Measurements from ENCODE around the gene AGPAT1.

AGPAT1 gene

GRCh38 chr6:32154514-32155161, 21.2 kb downstream of the AGPAT1 start:
- Histone ChIP-seq H3K36me3 (ENCODE audit: control insufficient read depth in 2 of 2, insufficient read depth in 2 of 2, low read length in 2 of 2) (peaks cover 5 to 17% of the 10 kb centered on the region in 2 donors), H3K27ac (ENCODE audit: low read depth in 2 of 2, low read length in 2 of 2) (peak overlapping the region; percentile 77 to 92), H3K4me3 (ENCODE audit: low read length in 2 of 2) (peak overlapping the region; percentile 82 to 94), H3K9me3 (ENCODE audit: control insufficient read depth in 2 of 2, low read length in 2 of 2) (no peaks in the 10 kb centered on the region), H3K27me3 (ENCODE audit: control insufficient read depth in 2 of 2, insufficient read depth in 2 of 2, low read length in 2 of 2) (no peaks in the 10 kb centered on the region), H3K9ac (ENCODE audit: low read depth in 1 of 2, low read length in 2 of 2) (peak overlapping the region; percentile 65 to 86), H3K4me1 (ENCODE audit: control insufficient read depth in 2 of 2, insufficient read depth in 2 of 2, low read length in 2 of 2) (peaks cover 13 to 21% of the 10 kb centered on the region in 2 donors)

- Histone ChIP-seq H3K36me3 (ENCODE audit: control insufficient read depth in 2 of 2, insufficient read depth in 2 of 2, low read length in 2 of 2) (peaks cover 5 to 16% of the 10 kb centered on the region in 2 donors), H3K27ac (ENCODE audit: low read depth in 2 of 2, low read length in 2 of 2) (peak within 1 kb of the TSS; percentile 77 to 92), H3K9ac (ENCODE audit: low read depth in 1 of 2, low read length in 2 of 2) (peak within 1 kb of the TSS; percentile 65 to 86), H3K4me3 (ENCODE audit: low read length in 2 of 2) (peak within 1 kb of the TSS; percentile 82 to 94), H3K27me3 (ENCODE audit: control insufficient read depth in 2 of 2, insufficient read depth in 2 of 2, low read length in 2 of 2) (no peaks in the 10 kb centered on the region), H3K4me1 (ENCODE audit: control insufficient read depth in 2 of 2, insufficient read depth in 2 of 2, low read length in 2 of 2) (peaks cover 13 to 21% of the 10 kb centered on the region in 2 donors), H3K9me3 (ENCODE audit: control insufficient read depth in 2 of 2, low read length in 2 of 2) (no peaks in the 10 kb centered on the region)
These were observed 22.0 kb downstream of the AGPAT1 start, which contains the start of gene PPT2 for GRCh38 chr6:32153564-32154513. Gene PPT2 (plus strand): TSS chr6:32154141. CDS start chr6:32154595, 454 bp downstream.

- H3K4me3 ChIP-seq (ENCODE audit: low read length in 2 of 2): peak overlapping the region; percentile 82 to 94
These were observed 22.9 kb downstream of the AGPAT1 start for GRCh38 chr6:32152769-32153563.

GRCh38 chr6:32151863-32152768, 23.8 kb downstream of the AGPAT1 start, which contains the start of gene PRRT1:
Gene PRRT1 (minus strand): TSS chr6:32151939. CDS start chr6:32151827, 112 bp downstream.
- peaks cover 13 to 21% of the 10 kb centered on the region in 2 donors for H3K4me1 ChIP-seq (ENCODE audit: control insufficient read depth in 2 of 2, insufficient read depth in 2 of 2, low read length in 2 of 2)
- H3K4me3 ChIP-seq (ENCODE audit: low read length in 2 of 2): peak within 1 kb of the TSS; percentile 21 to 94
- peak within 1 kb of the TSS; percentile 17 to 65 for H3K9ac ChIP-seq (ENCODE audit: low read depth in 1 of 2, low read length in 2 of 2)

More at GRCh38 chr6:32152769-32153563, 22.9 kb downstream of the AGPAT1 start:
- peak overlapping the region; percentile 77 to 92 for H3K27ac ChIP-seq (ENCODE audit: low read depth in 2 of 2, low read length in 2 of 2)
- peaks cover 13 to 21% of the 10 kb centered on the region in 2 donors for H3K4me1 ChIP-seq (ENCODE audit: control insufficient read depth in 2 of 2, insufficient read depth in 2 of 2, low read length in 2 of 2)
- no peaks in the 10 kb centered on the region for H3K27me3 ChIP-seq (ENCODE audit: control insufficient read depth in 2 of 2, insufficient read depth in 2 of 2, low read length in 2 of 2)
- peak overlapping the region; percentile 52 to 65 for H3K9ac ChIP-seq (ENCODE audit: low read depth in 1 of 2, low read length in 2 of 2)
- peaks cover 5 to 9% of the 10 kb centered on the region in 2 donors for H3K36me3 ChIP-seq (ENCODE audit: control insufficient read depth in 2 of 2, insufficient read depth in 2 of 2, low read length in 2 of 2)
- H3K9me3 ChIP-seq (ENCODE audit: control insufficient read depth in 2 of 2, low read length in 2 of 2): no peaks in the 10 kb centered on the region

GRCh38 chr6:32151181-32151862, 24.6 kb downstream of the AGPAT1 start:
- H3K4me3 ChIP-seq (ENCODE audit: low read length in 2 of 2): peak overlapping the region in 1 of 2 donors; percentile 67
- no peaks in the 10 kb centered on the region for H3K9me3 ChIP-seq (ENCODE audit: control insufficient read depth in 2 of 2, low read length in 2 of 2)
- no peaks in the 10 kb centered on the region for H3K36me3 ChIP-seq (ENCODE audit: control insufficient read depth in 2 of 2, insufficient read depth in 2 of 2, low read length in 2 of 2)
- H3K4me1 ChIP-seq (ENCODE audit: control insufficient read depth in 2 of 2, insufficient read depth in 2 of 2, low read length in 2 of 2): peaks cover 13 to 21% of the 10 kb centered on the region in 2 donors
- H3K9ac ChIP-seq (ENCODE audit: low read depth in 1 of 2, low read length in 2 of 2): no peak overlapping the region
- H3K27ac ChIP-seq (ENCODE audit: low read depth in 2 of 2, low read length in 2 of 2): no peak overlapping the region
- H3K27me3 ChIP-seq (ENCODE audit: control insufficient read depth in 2 of 2, insufficient read depth in 2 of 2, low read length in 2 of 2): no peaks in the 10 kb centered on the region

More at GRCh38 chr6:32151863-32152768, 23.8 kb downstream of the AGPAT1 start, which contains the start of gene PRRT1:
- peak within 1 kb of the TSS in 1 of 2 donors; percentile 92 for H3K27ac ChIP-seq (ENCODE audit: low read depth in 2 of 2, low read length in 2 of 2)
- H3K27me3 ChIP-seq (ENCODE audit: control insufficient read depth in 2 of 2, insufficient read depth in 2 of 2, low read length in 2 of 2): no peaks in the 10 kb centered on the region
- peaks cover 0 to 2% of the 10 kb centered on the region in 2 donors for H3K36me3 ChIP-seq (ENCODE audit: control insufficient read depth in 2 of 2, insufficient read depth in 2 of 2, low read length in 2 of 2)
- H3K9me3 ChIP-seq (ENCODE audit: control insufficient read depth in 2 of 2, low read length in 2 of 2): no peaks in the 10 kb centered on the region

- Histone ChIP-seq H3K9ac (ENCODE audit: low read depth in 1 of 2, low read length in 2 of 2) (no peak overlapping the region), H3K4me1 (ENCODE audit: control insufficient read depth in 2 of 2, insufficient read depth in 2 of 2, low read length in 2 of 2) (peaks cover 7 to 19% of the 10 kb centered on the region in 2 donors), H3K36me3 (ENCODE audit: control insufficient read depth in 2 of 2, insufficient read depth in 2 of 2, low read length in 2 of 2) (no peaks in the 10 kb centered on the region), H3K9me3 (ENCODE audit: control insufficient read depth in 2 of 2, low read length in 2 of 2) (no peaks in the 10 kb centered on the region), H3K4me3 (ENCODE audit: low read length in 2 of 2) (no peak overlapping the region), H3K27ac (ENCODE audit: low read depth in 2 of 2, low read length in 2 of 2) (no peak overlapping the region), H3K27me3 (ENCODE audit: control insufficient read depth in 2 of 2, insufficient read depth in 2 of 2, low read length in 2 of 2) (no peaks in the 10 kb centered on the region)
These were observed 25.7 kb downstream of the AGPAT1 start for GRCh38 chr6:32149932-32150870.

GRCh38 chr6:32149092-32149755, 26.7 kb downstream of the AGPAT1 start:
- Histone ChIP-seq H3K4me1 (ENCODE audit: control insufficient read depth in 2 of 2, insufficient read depth in 2 of 2, low read length in 2 of 2) (peaks cover 0 to 9% of the 10 kb centered on the region in 2 donors), H3K4me3 (ENCODE audit: low read length in 2 of 2) (no peak overlapping the region), H3K36me3 (ENCODE audit: control insufficient read depth in 2 of 2, insufficient read depth in 2 of 2, low read length in 2 of 2) (no peaks in the 10 kb centered on the region), H3K27me3 (ENCODE audit: control insufficient read depth in 2 of 2, insufficient read depth in 2 of 2, low read length in 2 of 2) (no peaks in the 10 kb centered on the region), H3K9me3 (ENCODE audit: control insufficient read depth in 2 of 2, low read length in 2 of 2) (no peaks in the 10 kb centered on the region), H3K27ac (ENCODE audit: low read depth in 2 of 2, low read length in 2 of 2) (no peak overlapping the region), H3K9ac (ENCODE audit: low read depth in 1 of 2, low read length in 2 of 2) (peak overlapping the region in 1 of 2 donors; percentile 24)

Measured in mucosa of rectum (tissue), 2 donors.